Suppressor macrophage treated with lipopolysaccharide for 1 hour (primary cell): Measurements from ENCODE around the gene KCNK15.
"Not testable (repeated sequence)": the region's sequence is repeated elsewhere in the genome, so short reads cannot be mapped to it uniquely, and the experiment has no call there.

Experiments used
- DNase-seq, 3 donors: peaks; one replicate each; pipeline ENCODE4 v3.0.0-alpha.2; 2020 to 2022

Gene KCNK15

GRCh38 chr20:44759595-44759994, 13.9 kb downstream of the KCNK15 start:
- DNase-seq, result no peak

DNA sequence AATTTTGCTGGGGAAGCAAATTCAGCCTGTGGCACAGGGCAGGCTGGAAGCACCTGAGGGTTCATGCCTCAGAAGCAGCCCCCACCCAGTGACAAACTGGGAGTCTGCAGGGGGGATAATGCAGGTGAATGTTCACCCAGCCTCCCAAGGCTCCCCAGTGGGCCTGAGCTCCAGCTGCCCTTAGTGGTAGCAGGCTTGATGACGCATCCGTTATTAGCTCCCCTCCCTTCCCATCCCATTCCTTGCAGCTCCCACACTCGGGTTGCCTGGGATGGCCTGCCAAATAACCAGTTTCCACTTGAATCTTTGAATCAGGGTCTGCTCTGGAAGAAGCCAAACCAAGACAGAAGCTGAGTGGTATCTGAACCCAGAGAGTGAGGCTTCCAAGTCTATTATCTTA, 15.8 kb downstream of the KCNK15 start:
- no peak for DNase-seq

DNA sequence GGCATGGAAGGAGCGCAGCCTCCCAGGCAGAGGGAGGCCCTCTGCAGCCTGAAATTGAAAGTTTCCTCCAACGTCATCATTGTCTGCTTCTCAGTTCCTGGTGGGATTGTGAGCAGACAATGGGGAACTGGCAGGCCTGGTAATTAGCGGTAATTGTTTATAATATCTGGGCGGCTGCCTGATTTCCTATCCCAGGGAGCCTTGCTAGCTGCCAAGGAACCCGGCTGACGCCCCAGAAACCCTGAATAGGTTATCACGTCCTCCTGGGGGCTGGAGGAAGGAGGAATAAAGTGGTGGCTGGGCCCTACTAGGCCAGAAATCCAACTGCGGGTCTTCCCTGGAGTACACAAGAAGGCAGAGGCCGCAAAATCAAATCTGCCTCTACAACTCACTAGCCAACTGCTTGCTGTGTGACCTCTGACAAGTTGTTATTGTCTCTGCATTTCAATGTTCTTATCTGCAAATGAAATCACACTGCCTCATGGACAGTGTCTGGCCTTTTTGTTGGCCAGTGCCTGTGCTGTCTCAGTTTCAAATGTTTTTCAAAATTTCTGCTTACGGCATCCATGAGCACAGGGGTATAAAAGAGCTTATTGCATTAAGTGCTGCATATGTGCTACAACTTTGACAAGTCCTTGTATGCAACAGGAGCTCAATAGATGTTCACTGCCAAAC, 16.9 kb downstream of the KCNK15 start:
- DNase-seq, result no peak

- DNase-seq, result not testable (repeated sequence)
These were observed 18.1 kb downstream of the KCNK15 start for GRCh38 chr20:44763798-44764197.

DNA sequence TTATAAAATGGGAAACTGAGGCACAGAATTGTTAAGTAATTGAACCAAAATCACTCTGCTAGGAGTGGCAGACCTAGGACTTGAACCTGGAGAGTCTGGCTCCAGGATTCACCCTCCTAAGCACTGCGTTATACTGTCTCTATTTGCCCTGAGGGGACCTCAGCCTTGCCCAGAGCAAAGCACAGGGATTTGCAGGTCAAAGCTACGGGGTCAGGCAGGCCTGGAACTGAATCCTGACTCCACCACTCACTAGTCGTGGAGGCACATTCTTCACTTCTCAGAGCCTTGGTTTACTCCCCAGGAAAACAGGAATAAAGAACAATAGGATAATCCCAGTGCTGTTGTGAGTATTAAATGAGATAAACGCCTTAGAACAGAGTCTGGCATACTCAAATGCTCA, 19.4 kb downstream of the KCNK15 start:
- DNase-seq, result no peak

GRCh38 chr20:44765701-44766347, 20.2 kb downstream of the KCNK15 start:
- DNase-seq, result no peak

DNA sequence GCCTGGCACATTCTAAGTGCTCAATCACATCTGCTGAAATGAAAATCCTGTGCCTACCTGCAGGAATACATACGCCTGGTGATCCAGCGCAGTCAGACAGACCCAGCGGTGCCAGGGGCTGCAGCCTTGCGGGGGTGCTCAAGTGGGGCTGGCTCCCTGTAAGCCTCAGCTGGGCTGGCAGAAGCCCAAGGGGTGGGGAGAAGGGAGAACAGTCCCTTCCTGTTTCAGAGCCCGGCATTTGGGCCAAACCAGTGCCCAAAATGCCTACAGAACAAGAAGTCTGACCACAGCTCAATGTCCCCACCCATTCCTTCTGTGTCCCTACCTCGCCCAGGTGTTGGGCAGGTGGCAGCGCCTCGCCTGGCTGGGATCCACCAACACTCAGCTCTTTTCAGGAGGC, 22.6 kb downstream of the KCNK15 start:
- no peak for DNase-seq

DNA sequence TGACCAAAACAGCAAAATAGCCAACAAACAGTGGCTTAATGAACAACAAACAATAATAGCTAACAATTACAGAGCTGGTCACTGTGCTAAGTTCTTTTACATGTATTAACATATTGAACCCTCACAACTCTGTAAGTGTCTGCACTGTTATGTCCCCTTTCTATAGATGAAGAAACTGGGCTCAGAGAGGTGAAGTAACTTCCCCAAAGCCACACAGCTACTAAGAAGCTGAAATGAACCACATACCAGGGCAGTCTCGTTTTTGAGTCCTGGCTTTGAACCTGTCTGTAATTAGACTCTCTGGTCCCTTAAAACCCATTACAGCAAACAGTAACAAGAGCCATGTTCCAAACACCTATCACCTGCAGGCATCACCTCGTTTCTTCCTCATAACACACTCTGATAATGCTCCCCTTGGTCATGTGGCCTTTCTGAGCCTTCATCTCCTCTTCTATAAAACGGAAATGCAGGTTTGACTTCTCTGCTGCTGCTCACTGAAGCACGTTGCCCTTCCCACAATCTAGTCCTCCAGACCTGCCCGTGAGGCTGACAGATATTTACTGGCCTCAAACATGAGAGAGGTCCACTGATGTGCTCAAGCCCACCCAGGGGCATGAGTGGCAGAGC, 23.3 kb downstream of the KCNK15 start:
- no peak for DNase-seq

- DNase-seq, result no peak
These were observed 23.8 kb downstream of the KCNK15 start for GRCh38 chr20:44769481-44769863.

GRCh38 chr20:44770484-44771171, 25.0 kb downstream of the KCNK15 start:
- DNase-seq, result no peak

DNA sequence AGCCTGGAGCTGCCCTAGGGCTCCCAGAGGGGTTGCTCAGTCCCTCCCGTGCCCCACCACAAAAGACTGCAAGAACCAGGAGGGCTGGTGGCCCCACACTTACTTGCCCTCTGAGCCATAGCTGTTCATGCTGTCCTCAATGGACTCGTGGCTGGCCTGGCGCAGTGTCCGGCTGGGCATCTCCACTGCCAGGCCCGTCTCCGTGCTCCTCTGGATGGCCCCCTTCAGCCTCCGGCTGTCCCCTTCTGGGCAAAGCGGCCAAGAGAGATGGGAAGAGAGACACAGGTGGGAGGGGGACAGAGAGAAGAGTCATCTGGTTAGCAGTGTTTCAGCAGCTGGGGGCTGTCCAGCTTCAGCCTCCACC, 25.5 kb downstream of the KCNK15 start:
- no peak for DNase-seq

DNA sequence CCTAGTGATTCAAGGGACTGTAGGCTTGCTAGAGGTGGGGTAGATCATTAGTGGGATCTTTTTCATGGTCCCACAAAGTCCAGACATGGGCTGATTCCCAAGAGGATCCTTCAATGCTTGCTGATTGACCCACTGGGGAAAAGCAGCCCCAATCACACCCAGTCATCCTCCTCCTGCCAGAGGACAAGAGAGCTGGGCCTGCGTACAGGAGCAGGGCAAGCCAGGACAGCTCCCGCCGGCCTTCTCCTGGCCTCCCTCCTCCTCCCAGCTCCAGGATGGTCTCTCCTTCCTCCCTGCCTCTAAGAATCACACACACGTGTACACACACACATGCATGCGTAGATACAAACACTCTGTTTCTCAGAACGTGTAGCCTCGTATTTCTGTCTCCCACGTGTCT, 27.0 kb downstream of the KCNK15 start:
- DNase-seq, result no peak

DNA sequence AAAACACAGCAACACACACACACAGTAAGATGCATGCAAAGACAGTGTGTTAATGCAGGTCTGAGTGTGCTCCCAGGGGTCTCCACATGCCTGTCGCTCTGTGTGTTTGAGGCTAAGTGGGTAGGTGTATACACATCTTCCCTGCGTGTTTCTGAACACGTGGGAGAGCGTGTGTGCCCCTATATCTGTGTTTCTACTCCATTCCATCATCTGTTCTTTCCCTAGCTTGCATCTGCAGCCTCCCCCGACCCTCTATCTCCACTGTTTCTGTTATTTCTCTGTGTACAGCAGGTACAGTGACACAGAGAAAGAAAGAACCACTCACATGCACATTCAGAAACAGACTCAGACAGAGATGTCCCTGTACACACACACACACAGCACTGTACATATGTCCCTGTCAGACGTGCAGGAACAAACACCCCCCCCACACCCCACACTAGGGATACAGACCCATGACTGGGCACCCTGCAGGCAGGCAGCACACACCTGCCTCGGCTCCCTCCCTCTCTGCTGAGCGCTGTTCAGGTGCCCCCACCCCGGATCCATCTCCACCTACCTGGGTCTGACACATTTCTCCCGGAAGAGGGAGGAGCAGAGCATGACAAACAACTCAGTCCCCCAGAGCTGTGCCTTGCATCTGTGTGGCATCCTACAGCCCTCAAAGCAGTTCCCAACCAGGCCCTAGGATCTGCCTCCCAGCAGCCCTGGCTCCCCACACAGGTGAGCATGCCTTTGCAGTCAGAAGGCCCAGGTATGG, 27.6 kb downstream of the KCNK15 start:
- no peak for DNase-seq

GRCh38 chr20:44776980-44777379, 31.3 kb downstream of the KCNK15 start:
- DNase-seq, result peak in 2 of 3 donors; percentile 21 to 34

DNA sequence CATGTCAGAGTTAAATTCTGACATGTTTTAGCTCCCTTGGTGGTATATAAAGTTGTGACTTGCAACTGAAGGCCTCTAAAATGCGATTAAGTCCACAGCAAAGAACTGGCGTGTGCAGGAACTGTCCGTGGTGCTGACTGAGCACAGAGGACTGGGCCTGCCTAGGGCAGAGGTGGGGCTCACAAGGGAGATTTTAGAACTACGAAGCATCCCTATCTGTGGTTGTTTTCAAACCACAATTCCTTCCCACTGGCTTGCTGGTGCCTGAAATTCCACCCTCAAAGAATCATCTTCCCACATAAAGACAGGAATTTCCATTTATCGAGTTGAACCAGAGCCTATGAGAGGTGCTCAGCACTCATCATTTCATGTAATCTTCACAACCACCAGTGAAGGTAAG, 34.6 kb downstream of the KCNK15 start:
- DNase-seq, result peak; percentile 44 to 74 (median 68)

DNA sequence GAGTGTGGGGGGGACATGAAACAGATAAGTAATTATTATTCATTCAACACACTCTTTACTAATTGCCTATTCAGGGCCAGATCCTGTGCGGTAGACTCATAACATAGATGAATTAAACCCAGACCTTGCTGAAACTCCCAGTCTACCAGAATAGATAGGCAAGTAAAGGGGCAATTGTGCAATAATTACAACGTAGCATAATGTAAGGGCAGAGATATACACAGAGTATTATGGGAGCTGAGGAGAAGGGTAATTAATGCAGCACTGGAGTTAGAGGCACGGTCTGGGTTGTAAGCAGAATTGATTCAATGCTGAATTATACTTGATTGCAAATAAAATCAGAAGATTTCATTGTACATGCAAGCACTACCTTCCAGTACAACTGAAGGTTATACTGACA, 35.5 kb downstream of the KCNK15 start:
- DNase-seq, result no peak

- no peak for DNase-seq
These were observed 36.1 kb downstream of the KCNK15 start for GRCh38 chr20:44781791-44782190.

DNA sequence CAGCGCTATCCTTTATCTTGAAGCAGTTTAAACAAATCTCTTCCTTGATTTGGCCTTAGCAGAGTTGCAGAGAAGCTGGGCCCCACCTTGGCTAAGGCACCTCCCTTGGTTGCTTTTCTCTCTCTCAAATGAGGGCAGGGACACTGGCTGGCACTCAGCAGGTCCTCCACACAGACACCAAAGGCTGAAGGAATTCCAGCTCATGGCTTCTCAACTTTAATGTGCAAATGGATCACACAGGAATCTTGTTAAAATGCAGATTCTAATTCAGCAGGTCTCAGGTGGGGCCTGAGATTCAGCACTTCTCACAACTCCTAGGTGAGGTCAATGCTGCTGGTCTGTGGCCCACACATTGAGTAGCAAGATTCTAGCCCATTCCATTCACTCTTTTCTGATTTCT, 39.0 kb downstream of the KCNK15 start:
- DNase-seq, result no peak

GRCh38 chr20:44785768-44786167, 40.1 kb downstream of the KCNK15 start:
- DNase-seq, result no peak

DNA sequence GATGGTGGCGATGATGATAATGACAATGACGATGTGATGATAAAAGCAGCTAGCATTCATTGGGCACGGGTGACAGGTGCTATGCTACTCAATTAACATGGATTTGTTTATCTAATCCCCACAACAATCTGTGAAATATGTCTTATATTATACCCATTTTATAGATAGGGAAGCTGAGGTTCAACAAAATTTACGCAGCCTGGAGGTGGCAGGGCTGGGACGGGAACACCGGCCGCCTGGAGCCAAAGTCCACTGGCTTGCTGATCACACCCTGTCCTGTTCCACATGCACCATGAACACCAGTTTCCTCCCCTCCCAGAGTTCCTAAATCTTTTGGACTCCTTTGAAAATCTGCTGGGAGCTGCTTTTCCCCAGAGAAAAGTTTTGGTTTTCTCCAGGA, 41.6 kb downstream of the KCNK15 start:
- DNase-seq, result no peak

DNA sequence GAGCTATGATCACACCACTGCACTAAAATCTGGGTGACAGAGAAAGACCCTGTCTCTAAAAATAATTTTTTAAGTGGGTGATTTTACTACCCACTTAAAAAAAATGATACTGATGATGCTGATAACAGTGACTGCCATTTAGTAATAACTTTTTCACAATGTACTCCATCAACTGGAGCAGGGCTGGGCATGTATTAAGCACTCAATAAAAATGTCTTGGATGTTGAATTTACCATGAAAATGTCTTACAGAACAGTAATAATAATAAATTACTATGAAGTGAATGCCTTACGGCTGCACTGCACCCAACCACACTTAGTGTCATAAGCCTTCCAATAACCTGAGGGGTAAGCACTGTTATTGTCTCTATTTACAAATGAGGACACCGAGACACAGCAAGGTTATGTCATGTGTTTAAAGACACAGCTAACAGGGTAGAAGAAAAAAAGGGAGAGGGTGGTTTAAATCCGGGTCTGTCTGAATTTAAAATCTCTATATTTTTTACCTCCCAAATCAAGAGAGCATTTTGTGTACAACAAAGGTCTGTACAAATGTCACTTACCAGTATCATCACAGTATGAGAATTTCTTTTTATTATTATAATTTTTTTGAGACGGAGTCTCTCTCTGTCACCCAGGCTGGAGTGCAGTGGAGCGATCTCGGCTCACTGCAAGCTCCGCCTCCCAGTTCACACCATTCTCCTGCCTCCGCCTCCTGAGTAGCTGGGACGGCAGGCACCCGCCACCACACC, 43.2 kb downstream of the KCNK15 start:
- DNase-seq, result no peak

DNA sequence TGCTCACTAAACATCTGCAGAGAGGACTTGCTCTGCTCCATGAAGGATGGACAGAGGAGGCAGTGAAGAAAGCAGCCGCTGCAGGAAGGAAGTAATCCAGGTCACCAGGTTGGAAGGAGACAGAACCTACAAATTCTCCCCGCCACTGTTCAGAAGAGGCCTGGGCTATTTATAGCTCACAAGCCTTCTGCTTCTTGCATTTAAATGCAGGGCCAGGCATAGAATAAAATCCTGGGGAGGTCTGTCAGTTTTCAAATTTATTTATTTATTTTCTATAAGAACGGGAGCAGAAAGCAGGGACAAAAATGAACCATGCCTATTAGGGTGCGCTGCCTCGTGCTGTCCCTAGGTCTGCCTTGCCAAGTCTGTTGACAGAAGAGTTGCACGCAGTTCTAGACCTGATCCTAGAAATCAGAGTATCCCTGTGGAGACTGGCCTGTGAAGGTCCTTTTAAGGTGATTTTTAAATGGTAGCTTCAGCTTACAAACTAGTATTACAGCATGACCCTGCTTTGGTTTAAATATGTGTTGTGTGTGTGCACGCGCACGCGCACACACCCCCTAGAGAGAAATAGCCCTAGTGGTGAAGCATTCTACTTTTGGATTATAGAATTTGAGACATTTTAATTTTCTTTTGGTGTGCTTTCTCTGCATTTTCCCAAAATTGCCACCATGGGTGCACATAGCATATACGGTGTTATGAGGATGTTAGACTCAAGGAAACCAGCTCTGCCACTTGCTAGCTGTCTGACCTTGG, 45.2 kb downstream of the KCNK15 start:
- DNase-seq, result no peak
